B cell (primary cell): ENCODE data around the gene KLK15.

Experiments
- CTCF ChIP-seq: fragments of 200-600 bp; IDR thresholded peaks from one replicate; pipeline ENCODE4 v1.8.0; 2022; ENCODE audit warnings: antibody characterized with exemption, mild to moderate bottlenecking
- EZH2 ChIP-seq: IDR thresholded peaks from 2 replicates; pipeline ENCODE4 v1.6.1; 2012; ENCODE audit warnings: borderline replicate concordance, low read depth, mild to moderate bottlenecking, moderate library complexity, low read length; ENCODE audit not compliant: insufficient read depth, poor library complexity, severe bottlenecking

GRCh38 chr19:50836543-50837195 lies 3.3 kb upstream of the KLK15 start:
- TF ChIP-seq CTCF (no peak), EZH2 (no peak)
